GM11168 (cell line): ENCODE measurements around the gene COA7.
"Not testable (repeated sequence)": the region's sequence is repeated elsewhere in the genome, so short reads cannot be mapped to it uniquely, and the experiment has no call there.

Source experiments
- in situ Hi-C: fragments of 300-500 bp; cut with MboI; formaldehyde crosslinking; loops from one replicate; pipeline ENCODE4 v1.12.0; 2022; ENCODE audit warnings: low sequenced_read_pairs; ENCODE audit not compliant: unreplicated experiment

The COA7 gene

GRCh38 chr1:52706941-52707926 is 9.1 kb upstream of the COA7 start:
- in situ Hi-C loops = loop anchor here (10.0 kb wide), 1 partner anchor 218 kb away; the partner anchor contains the start of genes ECHDC2 and SCP2

- in situ Hi-C loops = loop anchor here (10.0 kb wide), 1 partner anchor 219 kb away; the partner anchor contains the start of genes ECHDC2 and SCP2
Observed at GRCh38 chr1:52706136-52706670, 8.1 kb upstream of the COA7 start.

GRCh38 chr1:52702886-52703787 is 5.0 kb upstream of the COA7 start:
- in situ Hi-C loops = loop anchor here (10.0 kb wide), 1 partner anchor 222 kb away; the partner anchor contains the start of genes ECHDC2 and SCP2

GRCh38 chr1:52695627-52696026 is 2.5 kb downstream of the COA7 start:
- in situ Hi-C loops = no loop called here

- in situ Hi-C loops = no loop called here
Observed at GRCh38 chr1:52693843-52694242, 4.3 kb downstream of the COA7 start.

GRCh38 chr1:52693351-52693750 is 4.8 kb downstream of the COA7 start:
- in situ Hi-C loops = not testable (repeated sequence)

GRCh38 chr1:52692697-52693096 is 5.5 kb downstream of the COA7 start:
- in situ Hi-C loops = no loop called here

- in situ Hi-C loops = no loop called here
Observed at GRCh38 chr1:52691821-52692220, 6.3 kb downstream of the COA7 start.

GRCh38 chr1:52686830-52687229 is 11.3 kb downstream of the COA7 start:
- in situ Hi-C loops = no loop called here

GRCh38 chr1:52686261-52686751 is 11.8 kb downstream of the COA7 start:
- in situ Hi-C loops = not testable (repeated sequence)

GRCh38 chr1:52684545-52684944 is 13.6 kb downstream of the COA7 start:
- in situ Hi-C loops = no loop called here

GRCh38 chr1:52683367-52683940 is 14.7 kb downstream of the COA7 start:
- in situ Hi-C loops = no loop called here

- in situ Hi-C loops = no loop called here
Observed at GRCh38 chr1:52681136-52681535, 17.0 kb downstream of the COA7 start.

GRCh38 chr1:52680353-52680752 is 17.8 kb downstream of the COA7 start:
- in situ Hi-C loops = no loop called here

GRCh38 chr1:52679498-52679897 is 18.6 kb downstream of the COA7 start:
- in situ Hi-C loops = no loop called here

GRCh38 chr1:52679048-52679447 is 19.1 kb downstream of the COA7 start:
- in situ Hi-C loops = no loop called here

GRCh38 chr1:52677076-52677806 is 20.9 kb downstream of the COA7 start:
- in situ Hi-C loops = no loop called here

- in situ Hi-C loops = no loop called here
Observed at GRCh38 chr1:52676249-52676903, 21.8 kb downstream of the COA7 start.
